ENCODE results near the gene WNT5B.

WNT5B gene

GRCh38 chr12:1651946-1652345, 22.9 kb downstream of the WNT5B start:
- DNase-seq (ENCODE audit: low read depth) = no peak

GRCh38 chr12:1655225-1655788, 26.3 kb downstream of the WNT5B start:
- no peak for DNase-seq (ENCODE audit: low read depth)

- DNase-seq (ENCODE audit: low read depth) = no peak
Measured at GRCh38 chr12:1656902-1657301, 27.9 kb downstream of the WNT5B start.

- no peak for DNase-seq (ENCODE audit: low read depth)
Measured at GRCh38 chr12:1657688-1658087, 28.7 kb downstream of the WNT5B start.

- peak; percentile 30 for DNase-seq (ENCODE audit: low read depth)
Measured at GRCh38 chr12:1660304-1661187, 31.5 kb downstream of the WNT5B start.

- peak; percentile 70 for DNase-seq (ENCODE audit: low read depth)
Measured at GRCh38 chr12:1661553-1662335, 32.7 kb downstream of the WNT5B start.

GRCh38 chr12:1662761-1663439, 33.9 kb downstream of the WNT5B start:
- DNase-seq (ENCODE audit: low read depth) = no peak

GRCh38 chr12:1663440-1664132, 34.6 kb downstream of the WNT5B start:
- no peak for DNase-seq (ENCODE audit: low read depth)

- no peak for DNase-seq (ENCODE audit: low read depth)
Measured at GRCh38 chr12:1665366-1665765, 36.3 kb downstream of the WNT5B start.

GRCh38 chr12:1666215-1666614, 37.2 kb downstream of the WNT5B start:
- DNase-seq (ENCODE audit: low read depth) = no peak

- DNase-seq (ENCODE audit: low read depth) = no peak
Measured at GRCh38 chr12:1666685-1667162, 37.7 kb downstream of the WNT5B start.

- DNase-seq (ENCODE audit: low read depth) = no peak
Measured at GRCh38 chr12:1668833-1669543, 40.0 kb downstream of the WNT5B start.

- no peak for DNase-seq (ENCODE audit: low read depth)
Measured at GRCh38 chr12:1670358-1671268, 41.6 kb downstream of the WNT5B start.

- DNase-seq (ENCODE audit: low read depth) = no peak
Measured at GRCh38 chr12:1676043-1676442, 47.0 kb downstream of the WNT5B start.

GRCh38 chr12:1680804-1681492, 51.9 kb downstream of the WNT5B start:
- no peak for DNase-seq (ENCODE audit: low read depth)

GRCh38 chr12:1681493-1681807, 52.4 kb downstream of the WNT5B start:
- no peak for DNase-seq (ENCODE audit: low read depth)

- DNase-seq (ENCODE audit: low read depth) = no peak
Measured at GRCh38 chr12:1688086-1688710, 59.2 kb downstream of the WNT5B start.

- DNase-seq (ENCODE audit: low read depth) = peak; percentile 93
Measured at GRCh38 chr12:1690578-1691122, 61.6 kb downstream of the WNT5B start, which contains the start of gene ADIPOR2. TSS of gene ADIPOR2 (plus strand) at chr12:1691070. CDS start at chr12:1754344, 63,274 bp downstream.

Data from activated T-cell treated with anti-CD3 and anti-CD28 coated beads for 24 hours (primary cell).